Stimulated activated CD4-positive, alpha-beta T cell treated with anti-CD3 and anti-CD28 coated beads, Interleukin-2, amount 100 ng/mL, for 24 hours (primary cell): ENCODE measurements around the gene MNT.

Source experiments
- DNase-seq, 2 donors: peaks; one replicate each; pipeline ENCODE4 v3.0.0-alpha.2; 2020

MNT gene

GRCh38 chr17:2395258-2396181 is 5.3 kb downstream of the MNT start:
- DNase-seq: no peak

GRCh38 chr17:2394775-2395201 is 6.1 kb downstream of the MNT start:
- no peak for DNase-seq

- no peak for DNase-seq
These were observed 6.7 kb downstream of the MNT start for GRCh38 chr17:2393954-2394749.

DNA sequence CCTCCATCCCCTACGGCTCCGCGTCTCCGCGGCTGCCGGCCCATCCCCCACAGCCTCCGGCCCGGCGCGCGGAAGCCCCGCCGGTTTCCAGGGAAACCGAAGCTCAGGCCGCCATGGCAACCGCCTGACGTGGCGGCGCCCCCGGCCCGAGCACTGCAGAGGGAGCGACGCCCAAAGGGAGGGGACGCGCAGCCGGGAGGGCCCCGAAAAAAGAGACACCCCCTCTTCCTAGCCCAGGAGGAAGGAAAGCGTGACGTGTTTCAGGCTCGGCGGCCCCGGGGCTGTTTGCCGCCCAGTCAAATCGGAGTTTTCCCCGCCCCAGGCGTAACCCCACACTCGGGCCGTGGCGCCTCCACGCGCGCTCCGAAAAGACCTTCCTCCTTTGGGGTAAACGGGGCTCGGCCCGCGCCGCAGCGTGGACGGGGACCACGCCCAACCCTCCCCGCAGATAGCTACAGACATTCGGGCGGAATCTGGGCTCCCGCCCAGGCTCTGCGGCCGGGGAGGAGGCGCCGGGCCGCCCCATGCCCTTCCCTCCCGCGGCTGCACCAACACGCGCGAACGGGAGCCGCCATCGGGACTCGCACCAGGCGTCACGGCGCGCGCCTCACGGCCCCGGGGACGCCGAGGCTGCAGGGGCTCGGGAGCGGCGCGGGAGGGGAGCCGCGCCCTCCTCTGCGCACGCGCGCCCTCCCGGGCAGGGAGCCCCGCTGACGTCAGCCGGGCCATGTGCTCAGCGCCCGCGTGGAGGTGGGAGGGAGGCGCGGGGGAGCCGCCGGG is 7.5 kb downstream of the MNT start:
- DNase-seq: peak; percentile 88 to 91

- DNase-seq: peak; percentile 98 to 99
These were observed 8.3 kb downstream of the MNT start for GRCh38 chr17:2392252-2393173.

DNA sequence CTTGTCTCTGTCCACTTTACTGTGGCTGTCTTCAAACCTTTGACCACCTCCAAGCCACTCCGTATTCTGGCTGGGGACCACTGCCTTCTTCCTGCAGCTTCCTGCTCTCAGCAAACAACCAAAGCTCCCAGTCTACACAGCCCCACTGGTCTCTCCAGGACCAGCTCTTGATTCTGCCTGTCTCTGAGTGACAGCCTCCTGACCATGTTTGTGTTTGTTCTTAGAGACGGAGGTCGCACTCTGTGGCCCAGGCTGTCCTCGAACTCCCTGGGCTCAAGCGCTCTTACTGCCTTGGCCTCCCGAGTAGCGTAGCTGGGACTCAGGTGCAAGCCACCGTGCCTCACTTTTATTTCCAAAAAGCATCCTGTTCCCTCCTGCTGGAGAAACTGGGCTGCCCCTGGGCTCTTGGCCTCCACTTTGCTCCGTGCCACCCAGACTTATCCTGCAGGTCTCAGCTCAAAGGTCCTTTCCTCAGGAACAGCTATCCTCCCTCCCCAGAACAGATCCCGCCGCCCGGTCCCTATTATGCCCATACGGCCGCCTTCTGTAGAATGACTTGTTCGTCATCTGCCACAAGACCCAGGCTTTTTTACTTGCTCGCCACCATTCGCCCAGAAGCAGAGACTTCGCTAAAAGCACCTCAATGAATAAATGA is 9.1 kb downstream of the MNT start:
- no peak for DNase-seq

GRCh38 chr17:2390199-2390836 is 10.5 kb downstream of the MNT start:
- no peak for DNase-seq

GRCh38 chr17:2388683-2389055 is 12.2 kb downstream of the MNT start:
- no peak for DNase-seq

DNA sequence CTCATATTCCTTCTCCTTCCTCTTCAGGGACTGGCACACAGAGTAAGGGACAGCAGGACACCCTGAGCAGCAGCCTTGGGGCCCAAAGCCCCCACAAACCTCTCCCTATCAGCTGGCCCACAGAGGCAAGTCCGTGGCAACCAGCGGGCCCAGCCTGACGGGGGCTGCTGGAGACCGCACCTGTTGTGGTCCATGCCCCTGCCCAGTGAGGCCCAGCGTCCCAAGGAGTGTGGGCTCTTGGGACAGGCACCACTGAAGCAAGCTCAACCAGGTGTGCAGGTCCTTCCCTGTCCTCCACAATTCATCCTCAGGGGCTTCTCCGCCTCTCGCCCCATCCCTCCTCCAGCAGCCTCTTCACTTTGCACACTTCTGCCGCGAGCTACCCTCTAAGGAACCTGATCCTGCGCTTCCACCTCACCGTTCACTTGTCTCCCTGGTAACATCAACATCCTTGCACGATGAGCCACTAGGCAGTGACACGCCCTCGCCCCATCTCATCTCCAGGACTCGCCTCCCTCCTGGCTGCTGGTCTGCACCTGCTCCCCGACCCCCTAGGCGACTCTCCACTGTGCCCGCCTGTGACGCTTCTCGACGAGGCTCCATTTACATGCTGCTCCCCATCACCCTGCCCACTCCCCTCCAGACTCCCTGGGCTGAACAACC is 12.7 kb downstream of the MNT start:
- no peak for DNase-seq

DNA sequence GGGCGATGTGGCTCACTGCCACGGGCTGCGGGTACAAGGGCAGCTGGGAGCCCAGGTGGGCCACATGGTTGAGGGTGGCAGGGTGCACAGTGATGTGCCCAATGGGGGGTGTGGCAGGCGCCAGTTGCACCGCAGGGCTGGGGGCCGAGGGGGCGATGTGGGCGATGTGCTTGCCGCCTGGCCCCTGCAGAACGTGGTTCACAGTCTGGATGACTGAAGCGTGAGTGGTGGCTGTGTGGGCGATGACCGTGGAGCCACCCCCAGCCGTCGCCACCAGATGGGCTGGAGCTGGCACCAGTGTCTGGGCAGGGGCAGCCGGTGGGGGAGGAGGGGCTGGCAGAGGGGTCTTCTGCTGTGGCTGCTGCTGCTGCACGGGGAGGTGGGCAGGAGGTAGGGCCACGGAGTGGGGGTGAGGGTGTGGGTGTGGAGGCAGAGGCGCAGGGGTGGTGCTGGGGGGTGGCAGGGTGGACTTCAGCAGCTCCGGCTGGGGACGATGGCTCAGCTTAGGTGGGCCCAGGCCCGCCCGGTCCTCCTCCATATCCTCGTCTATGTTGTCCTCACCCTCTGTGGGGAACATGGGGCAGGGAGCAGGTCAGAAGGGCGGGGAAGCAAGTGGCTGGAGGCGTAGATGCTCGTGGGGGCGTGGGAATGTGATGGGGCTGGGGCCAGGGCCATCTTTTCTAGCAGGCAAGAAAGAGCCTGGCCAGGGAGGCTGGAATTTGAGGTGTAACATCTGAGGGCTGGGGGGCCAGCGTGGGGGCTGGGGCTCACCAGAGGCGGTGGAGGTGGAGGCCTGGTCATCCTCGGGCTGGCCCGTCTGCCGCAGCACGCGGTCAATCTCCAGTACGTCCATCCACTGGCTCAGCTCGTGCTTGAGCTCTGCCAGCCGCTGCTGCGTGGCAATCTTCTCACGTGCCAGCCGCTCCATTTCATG is 13.5 kb downstream of the MNT start:
- no peak for DNase-seq

DNA sequence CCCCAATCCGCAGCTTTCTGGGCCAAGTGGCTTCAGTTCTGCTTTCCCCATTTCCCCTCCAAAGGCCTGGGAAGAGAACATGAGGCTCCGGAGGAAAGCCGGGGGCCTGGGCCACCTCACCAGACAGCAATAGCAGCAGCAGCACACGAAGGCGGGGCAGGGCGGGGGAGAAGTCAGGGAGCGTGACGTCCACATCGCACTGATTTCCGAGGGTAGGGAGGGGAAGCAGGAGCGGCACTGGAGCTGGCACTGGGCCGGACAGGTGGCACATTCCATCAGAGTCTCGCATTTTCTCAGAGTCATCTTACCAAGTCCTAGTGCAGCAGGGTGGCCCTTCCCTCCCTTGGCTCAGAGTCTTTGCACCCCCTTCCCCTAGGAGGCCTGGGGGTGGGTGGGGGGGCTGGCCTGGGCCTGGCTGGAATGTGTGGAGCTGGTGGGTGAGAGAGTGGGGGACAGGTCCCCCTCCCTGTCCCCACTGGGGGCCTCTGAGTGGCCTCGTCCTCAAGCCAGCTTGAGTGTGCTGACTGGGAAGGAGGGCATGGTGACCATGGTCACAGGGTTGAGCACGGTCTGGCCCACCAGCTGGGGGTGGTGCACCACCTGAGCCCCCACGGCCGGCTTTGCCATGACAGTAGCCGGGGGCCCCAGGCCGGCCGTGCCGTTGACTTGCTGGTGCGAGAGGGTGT is 14.3 kb downstream of the MNT start:
- no peak for DNase-seq

GRCh38 chr17:2385240-2386210 is 15.3 kb downstream of the MNT start:
- no peak for DNase-seq

DNA sequence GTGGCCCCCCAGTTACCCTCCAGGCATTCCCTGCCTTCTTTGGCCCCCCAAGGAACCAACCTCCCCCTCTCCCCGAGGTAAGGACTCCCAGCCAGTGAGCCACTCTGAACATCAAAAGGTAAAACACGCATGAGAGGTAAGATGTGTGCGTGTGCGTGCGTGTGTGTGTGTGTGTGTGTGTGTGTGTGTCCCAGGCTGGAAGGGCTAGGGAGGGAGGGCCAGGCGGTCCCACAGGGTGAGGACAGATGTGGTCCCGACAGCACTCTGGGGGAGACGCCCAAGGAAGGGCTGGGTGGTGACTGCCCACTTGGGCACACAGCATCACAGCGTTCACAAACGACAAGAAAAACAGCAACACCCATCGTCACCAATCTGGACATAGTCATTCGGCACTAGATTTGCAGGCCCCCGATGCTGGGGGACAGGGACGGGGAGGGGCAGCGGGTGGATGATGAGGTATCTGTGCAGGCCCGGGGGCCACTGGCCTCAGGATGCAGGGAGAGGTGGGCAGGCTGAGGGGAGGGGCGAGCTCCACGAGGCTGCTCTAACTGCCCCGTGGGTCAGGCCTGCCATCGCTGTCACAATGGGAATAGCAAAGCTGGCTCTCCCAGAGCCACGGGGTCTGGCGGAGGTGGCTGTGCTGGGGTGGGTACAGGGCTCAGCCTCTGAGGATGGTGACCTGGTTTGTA is 16.3 kb downstream of the MNT start:
- no peak for DNase-seq

DNA sequence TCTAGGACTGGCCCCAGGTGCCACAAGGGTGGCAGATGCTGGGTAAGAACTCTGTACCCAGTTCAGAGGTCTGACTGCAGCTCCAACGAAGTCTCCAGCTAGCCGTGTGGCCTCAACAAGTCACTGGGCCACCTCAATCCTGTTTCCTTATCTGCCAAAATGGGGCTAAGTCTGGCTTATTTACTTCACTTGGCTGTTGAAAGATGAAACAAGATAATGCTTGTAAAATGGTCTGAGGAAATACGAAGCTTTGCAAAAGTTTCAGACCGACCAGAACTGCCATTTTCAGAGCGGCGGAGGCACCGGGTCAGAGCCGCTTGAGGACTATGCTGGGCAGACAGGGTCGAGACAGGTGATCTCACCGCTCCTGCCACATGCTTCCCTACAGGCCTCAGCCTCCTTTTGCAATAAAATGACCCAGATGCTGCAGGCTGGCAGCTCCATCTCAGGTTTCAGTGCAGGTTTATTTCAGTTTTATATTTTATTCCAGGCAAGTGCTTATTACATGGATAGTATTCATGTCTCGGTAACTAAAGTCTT is 17.2 kb downstream of the MNT start:
- DNase-seq: no peak

GRCh38 chr17:2380950-2381649 is 19.8 kb downstream of the MNT start:
- no peak for DNase-seq
